Activated T-helper 1 cell treated with Interleukin-2 at 50 U/mL for 16 hours (primary cell): ENCODE results near the gene SGSM1.

Experiments
- DNase-seq: peaks from one replicate; pipeline ENCODE4 v3.0.0-alpha.2; 2020; ENCODE audit warnings: low read depth

SGSM1 gene

GRCh38 chr22:24806663-24807001 is 621 bp downstream of the SGSM1 start:
- no peak for DNase-seq

GRCh38 chr22:24807284-24807950 is 1.4 kb downstream of the SGSM1 start:
- DNase-seq = no peak

- no peak for DNase-seq
Observed at GRCh38 chr22:24809331-24809730, 3.3 kb downstream of the SGSM1 start.

GRCh38 chr22:24810043-24810749 is 4.2 kb downstream of the SGSM1 start:
- DNase-seq = no peak

GRCh38 chr22:24812950-24813775 is 7.2 kb downstream of the SGSM1 start:
- no peak for DNase-seq

GRCh38 chr22:24813861-24814770 is 8.1 kb downstream of the SGSM1 start:
- DNase-seq = no peak

GRCh38 chr22:24816806-24817205 is 10.8 kb downstream of the SGSM1 start:
- no peak for DNase-seq

GRCh38 chr22:24819487-24819886 is 13.5 kb downstream of the SGSM1 start:
- DNase-seq = no peak

- no peak for DNase-seq
Observed at GRCh38 chr22:24819911-24820461, 14.0 kb downstream of the SGSM1 start.

- no peak for DNase-seq
Observed at GRCh38 chr22:24822471-24822870, 16.5 kb downstream of the SGSM1 start.

GRCh38 chr22:24823787-24824186 is 17.8 kb downstream of the SGSM1 start:
- DNase-seq = no peak

- no peak for DNase-seq
Observed at GRCh38 chr22:24824250-24824649, 18.2 kb downstream of the SGSM1 start.

GRCh38 chr22:24824915-24825314 is 18.9 kb downstream of the SGSM1 start:
- no peak for DNase-seq

GRCh38 chr22:24826710-24827285 is 20.8 kb downstream of the SGSM1 start:
- DNase-seq = no peak

- no peak for DNase-seq
Observed at GRCh38 chr22:24827296-24827695, 21.3 kb downstream of the SGSM1 start.

GRCh38 chr22:24830205-24830979 is 24.4 kb downstream of the SGSM1 start:
- DNase-seq = no peak

- no peak for DNase-seq
Observed at GRCh38 chr22:24831687-24832086, 25.7 kb downstream of the SGSM1 start.

GRCh38 chr22:24833881-24834495 is 28.0 kb downstream of the SGSM1 start:
- no peak for DNase-seq

GRCh38 chr22:24834845-24835570 is 29.0 kb downstream of the SGSM1 start:
- DNase-seq = no peak
